Right cardiac atrium (tissue), 5 donors: ENCODE measurements around the gene S100Z. TPM values are rescaled to one million over a fixed set of nuclear protein-coding genes. Genes with fewer than 3 reads are reported as not detected.
"Not testable (repeated sequence)": the region's sequence is repeated elsewhere in the genome, so short reads cannot be mapped to it uniquely, and the experiment has no call there.

Experiments
- ATAC-seq, 2 donors: fragments of 200-7000 bp; cut with Tn5 transposase; one replicate each; pipeline versions ENCODE4 v1.8.0 to v1.9.1; 2020; ENCODE audit warnings: moderate library complexity in 2 of 2, mild to moderate bottlenecking in 1 of 2
- DNase-seq, 3 donors: peaks; one replicate each; pipeline ENCODE4 v3.0.0-alpha.2; 2020
- H3K27ac ChIP-seq: one replicate; pipeline ENCODE4 v1.5.1; 2013; ENCODE audit warnings: mild to moderate bottlenecking, low read length, control low read depth, moderate library complexity
- H3K27me3 ChIP-seq: one replicate; pipeline ENCODE4 v1.6.1; 2013; ENCODE audit not compliant: control insufficient read depth, insufficient read depth
- H3K4me1 ChIP-seq: one replicate; pipeline ENCODE4 v1.6.1; 2013; ENCODE audit warnings: low read length; ENCODE audit not compliant: control insufficient read depth, insufficient read depth
- H3K4me3 ChIP-seq: one replicate; pipeline ENCODE4 v1.5.1; 2013; ENCODE audit warnings: low read length, control low read depth
- H3K9me3 ChIP-seq: one replicate; pipeline ENCODE4 v1.6.1; 2013; ENCODE audit warnings: low read length; ENCODE audit not compliant: control insufficient read depth
- WGBS: extraction: QIAGEN DNeasy Blood & Tissue Kit; methylation state at CpG from one replicate; pipeline ENCODE4 v1.1.7; 2013; 5-methylcytosine and 5-hydroxymethylcytosine counted together
- intact Hi-C, 4 donors: fragments of 100-400 bp; cut with DNase I; formaldehyde crosslinking; loops; one replicate each; pipeline versions ENCODE4 v1.11.0 to v1.14.0; 2022 to 2023
- polyA plus RNA-seq: library from polyadenylated mRNA; stranded (reverse); fragments of 200-250 nt; gene quantifications from one replicate; pipeline ENCODE4 v1.2.3, GENCODE V29; 2013
- total RNA-seq, 4 donors: library from RNA; stranded (reverse); fragmentation: NEBNext Ultra II Directional; extraction: Animal tissue kit (Norgen Biotek cat#: 25700); gene quantifications; one replicate each; pipeline ENCODE4 v1.2.1, GENCODE V29; 2021
- donor health status: healthy with polysubstance abuse.
- donor health status: DM: no; HTN: yes; CAD: no.
- donor health status: DM: no; HTN: no; CAD: no.
- donor health status: DM: no; HTN: yes; CAD: no; lungs with severe emphysema.
- donor health status: DM: yes; HTN: yes; CAD: no.

Gene S100Z
- total and polyA plus RNA-seq, 5 donors = not detected

- H3K27me3 ChIP-seq = no peaks in the 10 kb centered on the region
- 33% methylated on average over 3 of the region's 3 CpGs for WGBS
- H3K9me3 ChIP-seq = no peaks in the 10 kb centered on the region
- H3K27ac ChIP-seq = no peak overlapping the region
- intact Hi-C loops = loop anchor here in 1 of 4 donors (5.0 kb wide), 1 partner anchor 138 kb away; no protein-coding TSS in a partner anchor
- DNase-seq = no peak
- H3K4me3 ChIP-seq = no peak overlapping the region
- peak in 1 of 2 donors; percentile 23 for ATAC-seq
- H3K4me1 ChIP-seq = no peaks in the 10 kb centered on the region
These were observed 24.3 kb downstream of the S100Z start for GRCh38 chr5:76874088-76874581.

GRCh38 chr5:76888733-76889300, 39.0 kb downstream of the S100Z start:
- DNase-seq (no peak), ATAC-seq (no peak)
- Histone ChIP-seq H3K9me3 (no peaks in the 10 kb centered on the region), H3K4me1 (no peaks in the 10 kb centered on the region), H3K27me3 (no peaks in the 10 kb centered on the region), H3K27ac (no peak overlapping the region), H3K4me3 (no peak overlapping the region)
- intact Hi-C loops = no loop called here
- WGBS = 85% methylated on average over 10 of the region's 10 CpGs

- Histone ChIP-seq H3K27ac (no peak overlapping the region), H3K4me1 (no peaks in the 10 kb centered on the region), H3K27me3 (no peaks in the 10 kb centered on the region), H3K9me3 (no peaks in the 10 kb centered on the region), H3K4me3 (no peak overlapping the region)
- no peak for DNase-seq
- ATAC-seq = no peak
- 88% methylated on average over 2 of the region's 2 CpGs for WGBS
- intact Hi-C loops = no loop called here
These were observed 43.5 kb downstream of the S100Z start for GRCh38 chr5:76893294-76893693.

GRCh38 chr5:76896196-76896595, 46.4 kb downstream of the S100Z start:
- Histone ChIP-seq H3K4me1 (no peaks in the 10 kb centered on the region), H3K27me3 (no peaks in the 10 kb centered on the region), H3K27ac (no peak overlapping the region), H3K4me3 (no peak overlapping the region), H3K9me3 (no peaks in the 10 kb centered on the region)
- ATAC-seq (no peak), DNase-seq (no peak)
- over 99% methylated on average over 2 of the region's 2 CpGs for WGBS
- intact Hi-C loops = no loop called here

- no peak overlapping the region for H3K4me3 ChIP-seq
- no peak for ATAC-seq
- WGBS = 76% methylated on average over 3 of the region's 3 CpGs
- H3K27me3 ChIP-seq = no peaks in the 10 kb centered on the region
- H3K27ac ChIP-seq = no peak overlapping the region
- H3K4me1 ChIP-seq = no peaks in the 10 kb centered on the region
- H3K9me3 ChIP-seq = no peaks in the 10 kb centered on the region
- DNase-seq = no peak
- intact Hi-C loops = no loop called here
These were observed 51.7 kb downstream of the S100Z start for GRCh38 chr5:76901522-76901921.

- no peaks in the 10 kb centered on the region for H3K27me3 ChIP-seq
- intact Hi-C loops = no loop called here
- H3K4me3 ChIP-seq = no peak overlapping the region
- no peak for DNase-seq
- 82% methylated on average over 7 of the region's 7 CpGs for WGBS
- no peaks in the 10 kb centered on the region for H3K9me3 ChIP-seq
- no peak overlapping the region for H3K27ac ChIP-seq
- no peak for ATAC-seq
- H3K4me1 ChIP-seq = no peaks in the 10 kb centered on the region
These were observed 58.4 kb downstream of the S100Z start for GRCh38 chr5:76908166-76908565.

- H3K9me3 ChIP-seq, H3K4me1 ChIP-seq, ATAC-seq, intact Hi-C loops, H3K4me3 ChIP-seq, DNase-seq, H3K27ac ChIP-seq, H3K27me3 ChIP-seq: not testable (repeated sequence)
- 70% methylated on average over 9 of the region's 9 CpGs for WGBS
These were observed 60.6 kb downstream of the S100Z start for GRCh38 chr5:76910344-76910933.

- intact Hi-C loops, H3K4me1 ChIP-seq, DNase-seq, H3K4me3 ChIP-seq, H3K9me3 ChIP-seq, H3K27me3 ChIP-seq, ATAC-seq, H3K27ac ChIP-seq: not testable (repeated sequence)
- 88% methylated on average over 14 of the region's 14 CpGs for WGBS
These were observed 64.9 kb downstream of the S100Z start for GRCh38 chr5:76914671-76915070.

GRCh38 chr5:76918539-76918938, 68.7 kb downstream of the S100Z start:
- H3K27me3 ChIP-seq = no peaks in the 10 kb centered on the region
- intact Hi-C loops = no loop called here
- ATAC-seq (no peak), DNase-seq (no peak)
- no peak overlapping the region for H3K27ac ChIP-seq
- no peaks in the 10 kb centered on the region for H3K9me3 ChIP-seq
- H3K4me3 ChIP-seq = no peak overlapping the region
- peaks cover 2% of the 10 kb centered on the region for H3K4me1 ChIP-seq
- 89% methylated on average over 3 of the region's 3 CpGs for WGBS

GRCh38 chr5:76920491-76920890, 70.7 kb downstream of the S100Z start:
- Histone ChIP-seq H3K4me3 (no peak overlapping the region), H3K4me1 (peaks cover 2% of the 10 kb centered on the region), H3K27ac (no peak overlapping the region), H3K27me3 (no peaks in the 10 kb centered on the region), H3K9me3 (no peaks in the 10 kb centered on the region)
- WGBS = 47% methylated on average over 4 of the region's 4 CpGs
- no peak for DNase-seq
- intact Hi-C loops = no loop called here
- ATAC-seq = no peak

- DNase-seq (no peak), ATAC-seq (peak in 1 of 2 donors; percentile 26)
- Histone ChIP-seq H3K27ac (no peak overlapping the region), H3K4me3 (no peak overlapping the region), H3K4me1 (no peaks in the 10 kb centered on the region), H3K27me3 (no peaks in the 10 kb centered on the region), H3K9me3 (peaks cover 2% of the 10 kb centered on the region)
- WGBS = 37% methylated on average over 6 of the region's 6 CpGs
- intact Hi-C loops = no loop called here
These were observed 76.7 kb downstream of the S100Z start for GRCh38 chr5:76926329-76927105.
